NCI-H128 (cell line): Measurements from ENCODE around the gene MEGF10.

Source experiments
- DNase-seq: peaks from one replicate; lab custom pipeline; 2025; ENCODE audit not compliant: unreplicated experiment; lab: John Stamatoyannopoulos, UW

The MEGF10 gene

GRCh38 chr5:127431977-127432585 lies 141.5 kb downstream of the MEGF10 start:
- DNase-seq = no peak

GRCh38 chr5:127433526-127433925 lies 142.9 kb downstream of the MEGF10 start:
- no peak for DNase-seq

GRCh38 chr5:127434588-127434987 lies 144.0 kb downstream of the MEGF10 start:
- no peak for DNase-seq

GRCh38 chr5:127435821-127436220 lies 145.2 kb downstream of the MEGF10 start:
- DNase-seq = no peak

GRCh38 chr5:127439644-127440043 lies 149.0 kb downstream of the MEGF10 start:
- no peak for DNase-seq

- no peak for DNase-seq
These were observed 150.2 kb downstream of the MEGF10 start for GRCh38 chr5:127440831-127441230.

- DNase-seq = no peak
These were observed 151.3 kb downstream of the MEGF10 start for GRCh38 chr5:127441799-127442484.

- no peak for DNase-seq
These were observed 153.6 kb downstream of the MEGF10 start for GRCh38 chr5:127444171-127444570.

- DNase-seq = no peak
These were observed 154.7 kb downstream of the MEGF10 start for GRCh38 chr5:127445328-127445727.

GRCh38 chr5:127446626-127447025 lies 156.0 kb downstream of the MEGF10 start:
- DNase-seq = no peak

GRCh38 chr5:127447827-127448226 lies 157.2 kb downstream of the MEGF10 start:
- no peak for DNase-seq

- no peak for DNase-seq
These were observed 159.4 kb downstream of the MEGF10 start for GRCh38 chr5:127450046-127450445.

GRCh38 chr5:127451096-127451495 lies 160.5 kb downstream of the MEGF10 start:
- DNase-seq = no peak

- DNase-seq = no peak
These were observed 162.0 kb downstream of the MEGF10 start for GRCh38 chr5:127452626-127453025.

- DNase-seq = no peak
These were observed 180.6 kb downstream of the MEGF10 start for GRCh38 chr5:127471211-127471610.

- DNase-seq = no peak
These were observed 182.1 kb downstream of the MEGF10 start for GRCh38 chr5:127472700-127473099.

- DNase-seq = no peak
These were observed 195.9 kb downstream of the MEGF10 start for GRCh38 chr5:127486471-127486870.

GRCh38 chr5:127492854-127493738 lies 202.5 kb downstream of the MEGF10 start:
- DNase-seq = no peak

- no peak for DNase-seq
These were observed 208.0 kb downstream of the MEGF10 start for GRCh38 chr5:127498548-127498947.

GRCh38 chr5:127505905-127506304 lies 215.3 kb downstream of the MEGF10 start:
- no peak for DNase-seq

- DNase-seq = no peak
These were observed 216.0 kb downstream of the MEGF10 start for GRCh38 chr5:127506616-127507015.
